Keratinocyte (primary cell): ENCODE data around the gene TMEM176B. TPM values are rescaled to one million over a fixed set of nuclear protein-coding genes. Genes with fewer than 3 reads are reported as not detected.

Experiments
- DNase-seq: peaks from one replicate; pipeline ENCODE4 v3.0.0-alpha.2; 2011; ENCODE audit warnings: low read depth, missing footprints, low spot score
- FAIRE-seq: peaks from 2 replicates; lab custom pipeline; 2011; peaks lifted over from hg19 to GRCh38; lab: Jason Lieb, UNC
- H2AFZ ChIP-seq: 2 replicates; pipeline ENCODE4 v1.6.0; 2012; ENCODE audit warnings: low read length, control low read depth, inconsistent platforms; ENCODE audit not compliant: control insufficient read depth
- H3K27ac ChIP-seq: 2 replicates; pipeline ENCODE4 v1.5.1; 2011; ENCODE audit warnings: low read length; ENCODE audit not compliant: control insufficient read depth, insufficient read depth
- H3K27me3 ChIP-seq: 3 replicates; pipeline ENCODE4 v1.6.0; 2011; ENCODE audit warnings: low read length; ENCODE audit not compliant: control insufficient read depth, insufficient read depth; ENCODE audit errors: extremely low read depth
- H3K36me3 ChIP-seq, 2 experiments: 2 replicates in 1 of 2; 3 replicates in 1 of 2; pipeline ENCODE4 v1.5.1; 2011; ENCODE audit warnings: low read length in 2 of 2, mild to moderate bottlenecking in 1 of 2; ENCODE audit not compliant: control insufficient read depth in 2 of 2, insufficient read depth in 2 of 2; ENCODE audit errors: extremely low read depth in 1 of 2
- H3K4me1 ChIP-seq: 3 replicates; pipeline ENCODE4 v1.5.1; 2011; ENCODE audit warnings: low read length; ENCODE audit not compliant: control insufficient read depth, insufficient read depth; ENCODE audit errors: extremely low read depth
- H3K4me2 ChIP-seq: 3 replicates; pipeline ENCODE4 v1.6.0; 2011; ENCODE audit warnings: low read depth, low read length; ENCODE audit not compliant: control insufficient read depth, insufficient read depth; ENCODE audit errors: extremely low read depth
- H3K4me3 ChIP-seq, 3 experiments: fragments of 200-600 bp in 1 of 3; sonication (generic) in 1 of 3; 2 replicates in 2 of 3; 3 replicates in 1 of 3; pipeline ENCODE4 v1.5.1; 2011 to 2016; ENCODE audit warnings: low read length in 3 of 3, mild to moderate bottlenecking in 3 of 3, control low read depth in 2 of 3, inconsistent platforms in 1 of 3, low read depth in 1 of 3, mixed read lengths in 1 of 3, mixed run types in 1 of 3, moderate library complexity in 1 of 3; ENCODE audit not compliant: control insufficient read depth in 2 of 3, insufficient read depth in 2 of 3; ENCODE audit errors: extremely low read depth in 1 of 3
- H3K79me2 ChIP-seq: 2 replicates; pipeline ENCODE4 v1.6.0; 2012; ENCODE audit warnings: low read length; ENCODE audit not compliant: control insufficient read depth, insufficient read depth
- H3K9ac ChIP-seq: 3 replicates; pipeline ENCODE4 v1.6.0; 2011; ENCODE audit warnings: low read length; ENCODE audit not compliant: control insufficient read depth, insufficient read depth; ENCODE audit errors: extremely low read depth
- H3K9me1 ChIP-seq: 3 replicates; pipeline ENCODE4 v1.6.0; 2011; ENCODE audit warnings: low read length; ENCODE audit not compliant: control insufficient read depth, insufficient read depth; ENCODE audit errors: extremely low read depth
- H3K9me3 ChIP-seq: 2 replicates; pipeline ENCODE4 v1.5.1; 2012; ENCODE audit warnings: low read depth, low read length; ENCODE audit not compliant: control insufficient read depth
- H4K20me1 ChIP-seq: 3 replicates; pipeline ENCODE4 v1.6.0; 2011; ENCODE audit warnings: low read length; ENCODE audit not compliant: control insufficient read depth, insufficient read depth; ENCODE audit errors: extremely low read depth
- CTCF ChIP-seq, 3 experiments: IDR thresholded peaks in 1 of 3; conservative IDR thresholded peaks in 1 of 3; optimal IDR thresholded peaks in 1 of 3; 2 replicates in 2 of 3; 3 replicates in 1 of 3; pipeline versions ENCODE3 to v1.5.1; 2011; ENCODE audit warnings: low read length in 3 of 3, mild to moderate bottlenecking in 3 of 3, moderate library complexity in 2 of 3, control low read depth in 1 of 3, inconsistent platforms in 1 of 3; ENCODE audit not compliant: insufficient read depth in 2 of 3; ENCODE audit errors: extremely low read depth in 1 of 3
- EZH2 ChIP-seq: IDR thresholded peaks from one replicate; pipeline ENCODE4 v1.6.1; 2012; ENCODE audit warnings: inconsistent platforms, mild to moderate bottlenecking, low read length, moderate library complexity
- dilution Hi-C: fragments of 300-500 bp; cut with MboI; formaldehyde crosslinking; loops from one replicate; pipeline ENCODE4 v1.7.0; 2020; ENCODE audit warnings: low sequenced_read_pairs; ENCODE audit not compliant: extremely low pct_ligation_motif_present
- polyA plus RNA-seq, 5 experiments: library from polyadenylated mRNA; depleted of rRNA in 3 of 5; stranded (reverse) in 3 of 5; stranded (forward) in 1 of 5; unstranded in 1 of 5; fragments of >200 nt; gene quantifications; 1 replicate in 1 of 5; 2 replicates in 3 of 5; 3 replicates in 1 of 5; pipeline versions ENCODE4 v1.2.1 to v1.2.3, GENCODE V29; 2011 to 2012; ENCODE audit warnings: missing spikeins in 2 of 5, low read depth in 1 of 5, low replicate concordance in 1 of 5

Gene TMEM176B
- polyA plus RNA-seq, 1 donor (not counting 4 experiments of a cell fraction or from before 2014, with no cell fraction given) = not detected

- FAIRE-seq (no peak), DNase-seq (no peak)
- no peaks in the 10 kb centered on the region for H3K4me1 ChIP-seq
- H3K9me3 ChIP-seq = no peaks in the 10 kb centered on the region
- dilution Hi-C loops = no loop called here
- no peak overlapping the region for H3K4me2 ChIP-seq
- H3K9me1 ChIP-seq = no peaks in the 10 kb centered on the region
- no peak overlapping the region for H3K4me3 ChIP-seq
- no peaks in the 10 kb centered on the region for H3K79me2 ChIP-seq
- TF ChIP-seq EZH2 (no peak), CTCF (optimal IDR thresholded peaks at IDR 0.05 in 1 of 3, IDR thresholded peaks at IDR 0.05 in 1 of 3, conservative IDR thresholded peaks at IDR 0.05 in 1 of 3; ENCODE audit: extremely low read depth in 1 of 3, insufficient read depth in 2 of 3, low read length in 3 of 3) (no peak)
- no peaks in the 10 kb centered on the region for H3K27me3 ChIP-seq
- no peak overlapping the region for H3K9ac ChIP-seq
- no peak overlapping the region for H3K27ac ChIP-seq
- H4K20me1 ChIP-seq = no peaks in the 10 kb centered on the region
- no peaks in the 10 kb centered on the region for H3K36me3 ChIP-seq
- no peak overlapping the region for H2AFZ ChIP-seq
Measured at GRCh38 chr7:150751702-150752101, 48.5 kb downstream of the TMEM176B start.

GRCh38 chr7:150748376-150748775, 51.8 kb downstream of the TMEM176B start:
- FAIRE-seq (no peak), DNase-seq (no peak)
- no peak for TF ChIP-seq EZH2
- Histone ChIP-seq H3K9me1 (no peaks in the 10 kb centered on the region), H3K4me3 (no peak overlapping the region), H3K4me2 (no peak overlapping the region), H3K36me3 (no peaks in the 10 kb centered on the region), H2AFZ (no peak overlapping the region), H3K9ac (no peak overlapping the region), H3K27ac (no peak overlapping the region), H3K27me3 (no peaks in the 10 kb centered on the region), H4K20me1 (no peaks in the 10 kb centered on the region), H3K79me2 (no peaks in the 10 kb centered on the region), H3K4me1 (no peaks in the 10 kb centered on the region), H3K9me3 (no peaks in the 10 kb centered on the region)
- dilution Hi-C loops = no loop called here

DNA sequence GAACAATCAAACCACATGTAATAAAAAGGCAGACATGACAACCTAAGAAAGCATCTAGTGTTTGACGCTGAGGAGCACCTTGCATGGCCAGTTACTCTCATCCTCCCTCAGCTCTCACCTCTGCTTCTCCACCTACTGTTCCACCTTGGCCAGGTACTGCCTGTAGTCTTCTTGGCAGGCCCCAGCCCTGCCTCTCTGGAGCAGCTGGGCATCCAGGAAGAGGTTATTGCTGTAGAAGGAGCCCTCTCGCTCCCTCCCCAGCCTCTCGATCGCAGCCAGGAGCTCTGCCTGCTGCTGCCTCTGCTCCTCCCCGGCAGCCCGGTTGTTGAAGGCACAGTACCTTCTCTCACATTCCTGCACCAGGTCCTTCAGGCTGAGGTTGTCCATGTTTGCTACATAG, 53.2 kb downstream of the TMEM176B start:
- DNase-seq (no peak), FAIRE-seq (no peak)
- Histone ChIP-seq H3K36me3 (no peaks in the 10 kb centered on the region), H4K20me1 (no peaks in the 10 kb centered on the region), H2AFZ (no peak overlapping the region), H3K79me2 (no peaks in the 10 kb centered on the region), H3K4me3 (no peak overlapping the region), H3K4me1 (no peaks in the 10 kb centered on the region), H3K9me3 (no peaks in the 10 kb centered on the region), H3K9me1 (no peaks in the 10 kb centered on the region), H3K9ac (no peak overlapping the region), H3K27ac (no peak overlapping the region), H3K4me2 (no peak overlapping the region), H3K27me3 (no peaks in the 10 kb centered on the region)
- TF ChIP-seq CTCF (optimal IDR thresholded peaks at IDR 0.05 in 1 of 3, IDR thresholded peaks at IDR 0.05 in 1 of 3, conservative IDR thresholded peaks at IDR 0.05 in 1 of 3; ENCODE audit: extremely low read depth in 1 of 3, insufficient read depth in 2 of 3, low read length in 3 of 3) (no peak), EZH2 (no peak)
- dilution Hi-C loops = no loop called here
